ENCODE data around the gene CFAP45. TPM values are rescaled to one million over a fixed set of nuclear protein-coding genes. Genes with fewer than 3 reads are reported as not detected.

CFAP45 gene
- total RNA-seq, 4 donors from 2014 or later: 0.56 to 0.94 TPM; not detected in 2

DNA sequence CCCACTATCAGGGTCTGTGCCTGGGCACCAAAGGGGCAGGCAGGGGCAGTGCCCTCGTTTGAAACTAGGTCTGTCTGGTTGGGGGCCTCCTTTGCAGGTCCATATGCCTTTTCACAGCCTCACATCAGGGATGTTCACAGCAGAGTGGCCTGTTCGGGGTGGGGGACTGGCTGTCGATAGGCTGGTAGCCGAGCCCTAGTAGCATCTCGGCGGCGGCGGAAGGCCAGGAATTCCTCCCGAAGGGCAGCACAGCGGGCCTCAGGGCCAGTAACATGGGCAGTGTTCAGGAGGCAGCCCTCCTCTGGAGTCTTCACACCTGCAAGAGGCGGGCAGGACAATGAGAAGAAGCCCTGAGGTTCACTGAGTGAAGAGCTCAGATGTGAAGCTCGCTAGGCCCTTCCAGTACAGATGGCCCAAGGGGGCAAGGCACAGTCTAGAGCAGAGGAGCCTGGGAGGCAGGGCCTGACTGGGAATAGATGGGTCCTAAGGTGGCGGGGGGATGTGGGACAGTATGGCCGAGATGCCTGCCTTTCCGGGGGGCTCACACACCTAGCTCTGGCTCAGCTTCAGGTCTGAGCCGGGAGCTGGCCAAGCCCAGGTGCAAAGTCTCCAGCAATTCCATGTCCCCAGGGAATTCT, 27.4 kb upstream of the CFAP45 start:
- DNase-seq: no peak
- no peaks in the 10 kb centered on the region for H3K27me3 ChIP-seq
- peaks cover 30 to 34% of the 10 kb centered on the region in 2 donors for H3K4me1 ChIP-seq
- 90 to 97% methylated on average over 13 to 16 of the region's 16 CpGs for WGBS, 2 donors
- H3K36me3 ChIP-seq: no peaks in the 10 kb centered on the region
- H3K9me3 ChIP-seq: no peaks in the 10 kb centered on the region
- H3K27ac ChIP-seq: peak overlapping the region; percentile 27 to 98 (median 96)
- intact Hi-C loops (cut with DNase I): loop anchor here (10.0 kb wide), 1 partner anchor 167 kb away; the partner anchor contains the start of gene IGSF8
- H3K4me3 ChIP-seq (replicated peaks in 1 of 3): no peak overlapping the region
- TF ChIP-seq, protein P1, sequence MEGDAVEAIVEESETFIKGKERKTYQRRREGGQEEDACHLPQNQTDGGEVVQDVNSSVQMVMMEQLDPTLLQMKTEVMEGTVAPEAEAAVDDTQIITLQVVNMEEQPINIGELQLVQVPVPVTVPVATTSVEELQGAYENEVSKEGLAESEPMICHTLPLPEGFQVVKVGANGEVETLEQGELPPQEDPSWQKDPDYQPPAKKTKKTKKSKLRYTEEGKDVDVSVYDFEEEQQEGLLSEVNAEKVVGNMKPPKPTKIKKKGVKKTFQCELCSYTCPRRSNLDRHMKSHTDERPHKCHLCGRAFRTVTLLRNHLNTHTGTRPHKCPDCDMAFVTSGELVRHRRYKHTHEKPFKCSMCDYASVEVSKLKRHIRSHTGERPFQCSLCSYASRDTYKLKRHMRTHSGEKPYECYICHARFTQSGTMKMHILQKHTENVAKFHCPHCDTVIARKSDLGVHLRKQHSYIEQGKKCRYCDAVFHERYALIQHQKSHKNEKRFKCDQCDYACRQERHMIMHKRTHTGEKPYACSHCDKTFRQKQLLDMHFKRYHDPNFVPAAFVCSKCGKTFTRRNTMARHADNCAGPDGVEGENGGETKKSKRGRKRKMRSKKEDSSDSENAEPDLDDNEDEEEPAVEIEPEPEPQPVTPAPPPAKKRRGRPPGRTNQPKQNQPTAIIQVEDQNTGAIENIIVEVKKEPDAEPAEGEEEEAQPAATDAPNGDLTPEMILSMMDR (IDR thresholded peaks at IDR 0.05): no peak
- no peak for TF ChIP-seq POLR2A (IDR thresholded peaks at IDR 0.05)

DNA sequence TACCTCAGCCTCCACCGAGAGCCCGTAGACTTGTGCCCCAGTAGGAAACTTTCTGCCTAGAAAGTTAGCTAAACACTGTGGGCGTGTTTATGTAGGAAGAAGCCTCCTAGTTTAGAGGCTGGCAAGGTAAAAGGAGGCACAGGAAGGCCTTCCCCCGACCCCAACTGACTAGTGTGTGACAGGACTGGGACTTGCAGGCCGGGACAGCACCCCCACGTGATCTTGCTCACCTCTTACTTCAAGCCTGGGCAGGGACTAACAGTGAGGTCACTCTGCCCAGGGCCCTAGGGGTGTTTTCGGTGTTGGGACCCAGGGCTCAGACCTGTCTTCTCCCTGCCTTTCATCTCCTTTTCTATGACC, 25.7 kb upstream of the CFAP45 start:
- Histone ChIP-seq H3K27me3 (no peaks in the 10 kb centered on the region), H3K27ac (peak overlapping the region; percentile 93 to 98 (median 96)), H3K4me1 (peaks cover 34 to 41% of the 10 kb centered on the region in 2 donors), H3K9me3 (no peaks in the 10 kb centered on the region), H3K36me3 (no peaks in the 10 kb centered on the region), H3K4me3 (replicated peaks in 1 of 3) (peak overlapping the region; percentile 71 to 91 (median 74))
- 10 to 12% methylated on average over 7 of the region's 7 CpGs for WGBS, 2 donors
- DNase-seq: peak; percentile 49 to 57
- intact Hi-C loops (cut with DNase I): loop anchor here (10.0 kb wide), 1 partner anchor 169 kb away; the partner anchor contains the start of gene IGSF8
- TF ChIP-seq, protein P1 (IDR thresholded peaks at IDR 0.05): no peak
- TF ChIP-seq POLR2A (IDR thresholded peaks at IDR 0.05): peak in 1 of 2 donors; percentile 11

DNA sequence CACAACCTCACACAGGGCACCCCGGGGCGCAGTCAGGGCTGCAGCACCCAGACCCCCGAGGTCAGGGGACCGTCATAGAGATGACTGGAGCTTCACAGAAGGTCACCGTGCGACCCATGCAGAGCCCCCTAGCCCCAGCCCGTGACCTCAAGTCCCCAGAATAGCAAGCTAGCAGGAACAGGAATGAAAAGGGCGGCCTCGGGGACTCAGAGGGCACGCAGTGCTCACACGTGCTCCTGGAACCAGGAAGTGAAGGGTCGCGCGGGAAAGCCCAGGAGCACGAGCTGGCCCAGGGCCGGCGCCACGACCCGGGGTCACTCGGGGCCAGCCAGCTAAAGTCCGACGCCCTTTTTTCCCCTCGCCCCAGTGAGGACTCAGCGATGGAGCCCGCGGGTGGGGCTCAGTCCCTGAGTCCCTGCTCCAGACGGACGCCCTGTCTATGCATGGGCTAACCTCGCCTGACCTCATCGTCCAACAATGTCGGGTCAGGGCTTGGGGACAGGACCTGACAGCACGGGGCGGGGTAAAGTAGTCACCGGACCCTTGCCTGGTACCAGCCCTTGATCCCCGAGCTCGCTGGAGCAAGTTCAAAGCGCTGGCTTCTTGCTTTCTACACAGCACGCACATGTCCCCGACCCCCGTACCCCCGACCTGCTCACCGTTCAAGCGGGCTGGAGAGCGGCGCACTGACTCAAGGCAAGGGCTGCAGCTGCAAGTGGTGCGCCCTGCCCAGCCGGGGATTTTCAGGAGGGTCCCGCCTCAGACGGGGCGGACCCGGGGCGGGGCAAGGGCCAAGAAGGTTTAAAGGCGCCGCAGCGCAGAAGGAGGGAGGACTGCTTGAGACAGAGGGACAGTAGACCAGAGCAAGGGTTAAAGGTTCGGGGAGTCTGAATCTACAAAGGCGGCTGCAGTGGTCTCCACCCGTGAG, 25.1 kb upstream of the CFAP45 start, which contains the start of gene TAGLN2:
TAGLN2 (minus strand) TSS at position 717 of the 928 bp plus-strand sequence. CDS start 4,998 bp downstream, outside the sequence.
- Histone ChIP-seq H3K27me3 (no peaks in the 10 kb centered on the region), H3K27ac (peak within 1 kb of the TSS; percentile 93 to 98 (median 96)), H3K9me3 (no peaks in the 10 kb centered on the region), H3K36me3 (peaks cover 2 to 4% of the 10 kb centered on the region in 2 donors), H3K4me3 (replicated peaks in 1 of 3) (peak within 1 kb of the TSS; percentile 71 to 91 (median 74)), H3K4me1 (peaks cover 34 to 41% of the 10 kb centered on the region in 2 donors)
- intact Hi-C loops (cut with DNase I): loop anchor here (10.0 kb wide), 1 partner anchor 170 kb away; the partner anchor contains the start of gene IGSF8
- peak; percentile 55 to 96 for TF ChIP-seq POLR2A (IDR thresholded peaks at IDR 0.05)
- TF ChIP-seq, protein P1 (IDR thresholded peaks at IDR 0.05): no peak
- peak; percentile 88 to 91 for DNase-seq
- 0 to 1% methylated on average over 18 to 42 of the region's 58 CpGs for WGBS, 2 donors

DNA sequence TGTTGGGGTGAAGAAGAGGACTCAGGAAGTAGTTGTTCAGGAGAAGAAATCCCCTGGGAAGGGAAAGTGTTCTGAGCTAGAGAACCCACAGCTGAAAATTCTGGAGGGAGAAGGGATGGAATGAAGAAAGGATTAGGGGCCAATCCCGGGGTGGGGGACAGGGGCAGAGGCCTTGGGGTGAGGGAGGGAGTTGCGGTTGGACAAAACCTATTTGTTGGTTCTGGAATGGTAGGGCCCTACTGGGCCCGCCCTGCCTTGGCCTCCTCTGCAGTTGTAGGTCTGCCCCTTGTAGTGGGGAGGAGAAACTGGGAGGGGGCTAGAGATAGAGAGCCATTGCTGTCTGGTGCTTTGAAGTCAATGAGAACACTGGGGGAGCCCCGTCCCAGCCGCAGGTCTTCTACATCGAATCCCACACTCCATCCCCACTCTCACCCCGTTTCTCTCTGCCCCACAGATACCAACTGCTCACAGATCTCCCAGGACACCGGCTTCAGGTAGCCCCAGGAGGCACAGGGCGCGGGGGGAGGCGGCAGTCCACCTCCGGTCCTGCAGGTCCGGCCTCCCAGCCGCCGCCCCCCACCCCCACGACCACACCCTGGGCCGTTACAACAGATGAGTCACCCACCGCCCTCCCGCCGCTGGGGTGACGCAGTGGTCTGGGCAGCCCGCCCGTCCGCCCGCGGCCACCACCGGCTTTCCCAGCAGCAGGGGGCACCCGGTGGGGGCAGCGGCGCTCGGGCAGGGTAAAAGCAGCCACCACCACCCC, 24.2 kb upstream of the CFAP45 start:
- peak in 1 of 2 donors; percentile 40 for TF ChIP-seq POLR2A (IDR thresholded peaks at IDR 0.05)
- TF ChIP-seq, protein P1 (IDR thresholded peaks at IDR 0.05): peak in 1 of 6 experiments; percentile 13
- 15 to 19% methylated on average over 13 of the region's 31 CpGs for WGBS, 2 donors

More for the DNA sequence above, 24.2 kb upstream of the CFAP45 start:
- Histone ChIP-seq H3K36me3 (peaks cover 10 to 12% of the 10 kb centered on the region in 2 donors), H3K27me3 (no peaks in the 10 kb centered on the region), H3K9me3 (no peaks in the 10 kb centered on the region), H3K4me1 (peaks cover 34 to 41% of the 10 kb centered on the region in 2 donors), H3K27ac (peak overlapping the region; percentile 93 to 98 (median 96)), H3K4me3 (replicated peaks in 1 of 3) (peak overlapping the region; percentile 71 to 91 (median 74))
- intact Hi-C loops (cut with DNase I): loop anchor here (10.0 kb wide), 1 partner anchor 171 kb away; the partner anchor contains the start of gene IGSF8
- peak; percentile 89 to 91 for DNase-seq

Data from thyroid gland (tissue), 4 donors.